GM12878 (cell line): ENCODE measurements around the gene DNAH9. TPM values are rescaled to one million over a fixed set of nuclear protein-coding genes. Genes with fewer than 3 reads are reported as not detected.

Experiments
- ATAC-seq: fragments of 200-7000 bp; cut with Tn5 transposase; 3 replicates; pipeline ENCODE4 v1.9.1; 2020; ENCODE audit warnings: mild to moderate bottlenecking, moderate library complexity
- BruUV-seq: library from RNA; stranded (reverse); fragments of 400-500 nt; replicated peaks from 2 replicates; lab custom pipeline; 2021; lab: Mats Ljungman, UMichigan
- CTCF ChIA-PET: fragments of 300-600 bp; sonication (Branson Sonifier 250); formaldehyde crosslinking; extraction: SDS; loops from one replicate; lab custom pipeline; 2021; ENCODE audit warnings: inconsistent platforms; lab: Yijun Ruan, JAX
- POLR2A ChIA-PET: fragments of 350-600 bp; formaldehyde crosslinking; extraction: SDS; loops from one replicate; lab custom pipeline; 2021; ENCODE audit warnings: inconsistent platforms; lab: Charles Lee
- RAD21 ChIA-PET: fragments of 300-600 bp; sonication (Branson Sonifier 250); formaldehyde crosslinking; loops from one replicate; lab custom pipeline; 2023; ENCODE audit warnings: antibody characterized with exemption; ENCODE audit not compliant: unreplicated experiment; lab: Charles Lee
- SMC1A ChIA-PET: fragments of 300-600 bp; sonication (Branson Sonifier 250); formaldehyde crosslinking; loops from one replicate; lab custom pipeline; 2023; ENCODE audit not compliant: unreplicated experiment, uncharacterized antibody; lab: Charles Lee
- DNase-seq: peaks from one replicate; pipeline ENCODE4 v3.0.0-alpha.2; 2011; ENCODE audit warnings: low read depth, low spot score
- FAIRE-seq: peaks from 3 replicates; lab custom pipeline; 2011; peaks lifted over from hg19 to GRCh38; lab: Jason Lieb, UNC
- H2AFZ ChIP-seq: 2 replicates; pipeline ENCODE4 v1.6.0; 2011; ENCODE audit warnings: low read depth, low read length, control low read depth; ENCODE audit not compliant: control insufficient read depth
- H3K27ac ChIP-seq: 2 replicates; pipeline ENCODE4 v1.5.1; 2011; ENCODE audit warnings: control low read depth; ENCODE audit not compliant: control insufficient read depth, insufficient read depth
- H3K27me3 ChIP-seq, 2 experiments: replicated peaks in 1 of 2; 2 replicates each; pipeline versions ENCODE4 v1.6.0 to v1.6.1; 2011; ENCODE audit warnings: low read length in 1 of 2; ENCODE audit not compliant: control insufficient read depth in 2 of 2, insufficient read depth in 2 of 2
- H3K36me3 ChIP-seq, 2 experiments: 2 replicates each; pipeline ENCODE4 v1.5.1; 2011; ENCODE audit warnings: low read length in 1 of 2; ENCODE audit not compliant: control insufficient read depth in 2 of 2, insufficient read depth in 2 of 2
- H3K4me1 ChIP-seq: 2 replicates; pipeline ENCODE4 v1.6.1; 2011; ENCODE audit warnings: mild to moderate bottlenecking, low read length, moderate library complexity, mixed read lengths; ENCODE audit not compliant: control insufficient read depth, insufficient read depth
- H3K4me2 ChIP-seq: 2 replicates; pipeline ENCODE4 v1.6.0; 2011; ENCODE audit warnings: control low read depth; ENCODE audit not compliant: control insufficient read depth, insufficient read depth
- H3K4me3 ChIP-seq: fragments of 200-600 bp; sonication (generic); 2 replicates; pipeline ENCODE4 v1.5.1; 2016
- H3K79me2 ChIP-seq: 2 replicates; pipeline ENCODE4 v1.6.0; 2011; ENCODE audit warnings: low read length; ENCODE audit not compliant: control insufficient read depth, insufficient read depth
- H3K9ac ChIP-seq: 2 replicates; pipeline ENCODE4 v1.8.0; 2011; ENCODE audit warnings: low read length, control low read depth, mixed read lengths; ENCODE audit not compliant: control insufficient read depth, insufficient read depth
- H3K9me3 ChIP-seq: replicated peaks from 3 replicates; pipeline ENCODE4 v1.5.1; 2011; ENCODE audit warnings: mild to moderate bottlenecking, low read length; ENCODE audit not compliant: control insufficient read depth, insufficient read depth
- H4K20me1 ChIP-seq: 2 replicates; pipeline ENCODE4 v1.6.0; 2011; ENCODE audit not compliant: control insufficient read depth, insufficient read depth
- CBX3 ChIP-seq: fragments of 200-600 bp; sonication (generic); IDR thresholded peaks from 2 replicates; pipeline ENCODE4 v1.6.1; 2016; ENCODE audit warnings: low read depth, borderline replicate concordance
- IKZF2 ChIP-seq, 2 experiments: fragments of 450-650 bp; IDR thresholded peaks; 2 replicates each; pipeline ENCODE4 v1.6.1; 2017; ENCODE audit warnings: mild to moderate bottlenecking in 2 of 2, moderate library complexity in 2 of 2
- NFIC ChIP-seq: IDR thresholded peaks from 2 replicates; pipeline ENCODE4 v1.6.1; 2012; ENCODE audit warnings: low read depth, mild to moderate bottlenecking, inconsistent platforms, low read length, moderate library complexity
- NR2C1 ChIP-seq: fragments of 450-650 bp; IDR thresholded peaks from 2 replicates; pipeline ENCODE4 v1.6.1; 2017; ENCODE audit warnings: antibody characterized with exemption, mild to moderate bottlenecking, moderate library complexity
- NRF1 ChIP-seq: conservative IDR thresholded peaks from 2 replicates; pipeline ENCODE4 v1.6.1; 2011; ENCODE audit warnings: mild to moderate bottlenecking, low read depth, low read length, improper control_type of control experiment
- PML ChIP-seq: IDR thresholded peaks from 2 replicates; pipeline ENCODE4 v1.6.1; 2012; ENCODE audit warnings: low read length, inconsistent platforms
- TAF1 ChIP-seq: IDR thresholded peaks from 2 replicates; pipeline ENCODE4 v1.6.1; 2011; ENCODE audit warnings: mild to moderate bottlenecking, low read depth, low read length, borderline replicate concordance
- YBX1 ChIP-seq: fragments of 450-650 bp; IDR thresholded peaks from 2 replicates; pipeline ENCODE4 v1.6.1; 2016; ENCODE audit warnings: antibody characterized with exemption
- ZSCAN29 ChIP-seq: fragments of 450-650 bp; IDR thresholded peaks from 2 replicates; pipeline ENCODE4 v1.6.1; 2017; ENCODE audit warnings: mild to moderate bottlenecking, moderate library complexity
- WGBS: methylation state at CpG from one replicate; pipeline ENCODE4 v1.1.6; 2016; ENCODE audit warnings: low lambda C conversion rate; ENCODE audit not compliant: insufficient replicate concordance, insufficient coverage; ENCODE audit errors: missing lambda C conversion rate; 5-methylcytosine and 5-hydroxymethylcytosine counted together
- in situ Hi-C: fragments of 300-500 bp; cut with MboI; formaldehyde crosslinking; loops from 9 replicates; pipeline ENCODE4 v1.14.3; 2018; ENCODE audit warnings: mixed read lengths
- intact Hi-C: fragments of 100-400 bp; cut with micrococcal nuclease; formaldehyde crosslinking; loops from one replicate; pipeline ENCODE4 v1.14.2; 2022; ENCODE audit not compliant: unreplicated experiment
- polyA plus RNA-seq, 11 experiments: library from polyadenylated mRNA; depleted of rRNA in 4 of 11; unstranded in 6 of 11; stranded (reverse) in 5 of 11; fragments of >200 nt; fragmentation: Nextera tagmentation in 4 of 11; fragmentation: Illumina TruSeq in 1 of 11; extraction: Ambion mirVana in 4 of 11; extraction: Trizol in 1 of 11; gene quantifications; 1 replicate in 1 of 11; 2 replicates in 10 of 11; pipeline versions ENCODE4 v1.2.1 to v1.2.3, GENCODE V29; 2011 to 2016; ENCODE audit warnings: inconsistent platforms in 2 of 11, missing spikeins in 2 of 11, low read depth in 1 of 11
- total RNA-seq, 4 experiments: library from RNA; depleted of rRNA in 3 of 4; stranded (reverse); fragments of >200 nt in 3 of 4; fragmentation: Illumina TruSeq in 1 of 4; extraction: Trizol in 1 of 4; gene quantifications; 2 replicates each; pipeline versions ENCODE4 v1.2.1 to v1.2.3, GENCODE V29; 2013 to 2021
- TF ChIP-seq, protein P1 (sequence below): fragments of 450-650 bp; IDR thresholded peaks from 2 replicates; pipeline ENCODE4 v1.6.1; 2017; ENCODE audit warnings: mild to moderate bottlenecking, low read depth, inconsistent platforms; ENCODE audit not compliant: poor library complexity, severe bottlenecking

The DNAH9 gene
- total and polyA plus RNA-seq, 10 of the 15 experiments (the other 5 are each of a cell fraction or from before 2014, with no cell fraction given) = 0.10 to 0.40 (median 0.19) TPM; not detected in 7

DNA sequence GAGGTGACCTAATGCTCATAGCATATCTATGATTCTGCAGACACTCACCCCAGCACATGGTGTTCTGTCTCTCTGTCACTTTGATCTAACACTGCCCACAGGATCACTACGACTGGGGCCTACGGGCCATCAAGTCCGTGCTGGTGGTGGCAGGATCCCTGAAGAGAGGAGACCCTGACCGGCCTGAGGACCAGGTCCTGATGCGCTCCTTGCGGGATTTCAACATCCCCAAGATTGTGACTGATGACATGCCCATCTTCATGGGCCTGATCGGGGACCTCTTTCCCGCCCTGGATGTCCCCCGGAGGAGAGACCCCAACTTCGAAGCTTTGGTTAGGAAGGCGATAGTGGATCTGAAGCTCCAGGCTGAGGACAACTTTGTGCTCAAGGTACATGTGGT, 146.4 kb downstream of the DNAH9 start:
- RAD21 ChIA-PET = no interaction called here
- Histone ChIP-seq H3K27me3 (no peaks in the 10 kb centered on the region), H3K9ac (no peak overlapping the region), H3K27ac (no peak overlapping the region), H3K4me3 (no peak overlapping the region), H3K79me2 (no peaks in the 10 kb centered on the region), H3K4me2 (no peak overlapping the region), H2AFZ (no peak overlapping the region), H3K36me3 (no peaks in the 10 kb centered on the region), H3K4me1 (no peaks in the 10 kb centered on the region), H3K9me3 (no peaks in the 10 kb centered on the region), H4K20me1 (no peaks in the 10 kb centered on the region)
- no peak for FAIRE-seq
- POLR2A ChIA-PET = no interaction called here
- BruUV-seq = no TSS peak
- in situ Hi-C loops (no loop called here), intact Hi-C loops (no loop called here)
- no peak for ATAC-seq
- TF ChIP-seq YBX1 (no peak), IKZF2 (IDR thresholded peaks at IDR 0.05) (no peak), CBX3 (no peak), NFIC (no peak), NRF1 (no peak), ZSCAN29 (no peak), NR2C1 (no peak), PML (no peak), TAF1 (no peak)
- TF ChIP-seq, protein P1, sequence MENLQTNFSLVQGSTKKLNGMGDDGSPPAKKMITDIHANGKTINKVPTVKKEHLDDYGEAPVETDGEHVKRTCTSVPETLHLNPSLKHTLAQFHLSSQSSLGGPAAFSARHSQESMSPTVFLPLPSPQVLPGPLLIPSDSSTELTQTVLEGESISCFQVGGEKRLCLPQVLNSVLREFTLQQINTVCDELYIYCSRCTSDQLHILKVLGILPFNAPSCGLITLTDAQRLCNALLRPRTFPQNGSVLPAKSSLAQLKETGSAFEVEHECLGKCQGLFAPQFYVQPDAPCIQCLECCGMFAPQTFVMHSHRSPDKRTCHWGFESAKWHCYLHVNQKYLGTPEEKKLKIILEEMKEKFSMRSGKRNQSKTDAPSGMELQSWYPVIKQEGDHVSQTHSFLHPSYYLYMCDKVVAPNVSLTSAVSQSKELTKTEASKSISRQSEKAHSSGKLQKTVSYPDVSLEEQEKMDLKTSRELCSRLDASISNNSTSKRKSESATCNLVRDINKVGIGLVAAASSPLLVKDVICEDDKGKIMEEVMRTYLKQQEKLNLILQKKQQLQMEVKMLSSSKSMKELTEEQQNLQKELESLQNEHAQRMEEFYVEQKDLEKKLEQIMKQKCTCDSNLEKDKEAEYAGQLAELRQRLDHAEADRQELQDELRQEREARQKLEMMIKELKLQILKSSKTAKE = no peak
- CTCF ChIA-PET = no interaction called here
- SMC1A ChIA-PET = no interaction called here
- no peak for DNase-seq
- WGBS = 37% methylated on average over 11 of the region's 11 CpGs
